Lower leg skin (tissue), 4 donors: ENCODE results near the gene STAT5B. TPM values are rescaled to one million over a fixed set of nuclear protein-coding genes. Genes with fewer than 3 reads are reported as not detected.
"Not testable (repeated sequence)": the region's sequence is repeated elsewhere in the genome, so short reads cannot be mapped to it uniquely, and the experiment has no call there.

Experiments used
- DNase-seq, 2 donors: peaks; one replicate each; pipeline ENCODE4 v3.0.0-alpha.2; 2019; ENCODE audit warnings: low spot score in 2 of 2
- H3K4me3 ChIP-seq: fragments of 200-600 bp; sonication (generic); 2 replicates; pipeline ENCODE4 v1.5.1; 2017; ENCODE audit warnings: mild to moderate bottlenecking, low read depth; ENCODE audit not compliant: poor library complexity, severe bottlenecking
- POLR2A ChIP-seq, 2 donors: fragments of 450-650 bp; IDR thresholded peaks; one replicate each; pipeline ENCODE4 v1.6.1; 2016 to 2017; ENCODE audit warnings: antibody characterized with exemption in 2 of 2, mild to moderate bottlenecking in 1 of 2, moderate library complexity in 1 of 2
- WGBS, 2 donors: methylation state at CpG; one replicate each; pipeline ENCODE4 v1.1.5; 2018; 5-methylcytosine and 5-hydroxymethylcytosine counted together
- intact Hi-C: fragments of 100-400 bp; cut with DNase I; formaldehyde crosslinking; loops from one replicate; pipeline ENCODE4 v1.15.0; 2023; ENCODE audit warnings: low total_unique reads
- total RNA-seq, 4 donors: library from RNA; depleted of rRNA; stranded (reverse); fragments of >200 nt; gene quantifications; one replicate each; pipeline ENCODE4 v1.1.0, GENCODE V29; 2016
- TF ChIP-seq, protein P1 (sequence below), 3 donors: fragments of 450-650 bp; IDR thresholded peaks; one replicate each; pipeline ENCODE4 v1.5.1; 2016; ENCODE audit warnings: antibody characterized with exemption in 3 of 3, mild to moderate bottlenecking in 3 of 3, moderate library complexity in 2 of 3

STAT5B gene
- total RNA-seq, result 10 to 100 TPM; 40.2 to 72.4 (median 50.5) TPM

DNA sequence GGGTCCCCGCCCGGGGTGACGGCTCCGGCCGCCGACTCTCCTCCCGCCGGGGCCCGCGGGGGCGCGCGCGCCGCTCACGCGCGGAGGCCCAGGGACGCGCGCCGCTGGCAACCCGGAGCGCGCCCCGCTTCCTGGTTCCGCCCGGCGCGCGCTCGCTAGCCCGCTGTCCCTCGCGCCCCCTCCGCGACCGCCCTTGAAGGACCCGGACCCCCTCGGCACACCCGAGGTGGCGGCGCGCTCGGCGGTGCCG, at the start of gene STAT5B:
TSS of gene STAT5B (minus strand) at position 33 of the 250 bp plus-strand sequence. CDS start 44,264 bp downstream, outside the sequence.
- peak in 1 of 2 donors; percentile 91 for DNase-seq
- intact Hi-C loops, result no loop called here
- peak within 1 kb of the TSS; percentile 86 for H3K4me3 ChIP-seq
- no peak for TF ChIP-seq POLR2A (IDR thresholded peaks at IDR 0.05)
- TF ChIP-seq, protein P1, sequence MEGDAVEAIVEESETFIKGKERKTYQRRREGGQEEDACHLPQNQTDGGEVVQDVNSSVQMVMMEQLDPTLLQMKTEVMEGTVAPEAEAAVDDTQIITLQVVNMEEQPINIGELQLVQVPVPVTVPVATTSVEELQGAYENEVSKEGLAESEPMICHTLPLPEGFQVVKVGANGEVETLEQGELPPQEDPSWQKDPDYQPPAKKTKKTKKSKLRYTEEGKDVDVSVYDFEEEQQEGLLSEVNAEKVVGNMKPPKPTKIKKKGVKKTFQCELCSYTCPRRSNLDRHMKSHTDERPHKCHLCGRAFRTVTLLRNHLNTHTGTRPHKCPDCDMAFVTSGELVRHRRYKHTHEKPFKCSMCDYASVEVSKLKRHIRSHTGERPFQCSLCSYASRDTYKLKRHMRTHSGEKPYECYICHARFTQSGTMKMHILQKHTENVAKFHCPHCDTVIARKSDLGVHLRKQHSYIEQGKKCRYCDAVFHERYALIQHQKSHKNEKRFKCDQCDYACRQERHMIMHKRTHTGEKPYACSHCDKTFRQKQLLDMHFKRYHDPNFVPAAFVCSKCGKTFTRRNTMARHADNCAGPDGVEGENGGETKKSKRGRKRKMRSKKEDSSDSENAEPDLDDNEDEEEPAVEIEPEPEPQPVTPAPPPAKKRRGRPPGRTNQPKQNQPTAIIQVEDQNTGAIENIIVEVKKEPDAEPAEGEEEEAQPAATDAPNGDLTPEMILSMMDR (IDR thresholded peaks at IDR 0.05), result no peak
- WGBS, 2 donors, result 0% methylated on average over 1 of the region's 47 CpGs; no CpG with 5 or more reads in 1 of the 2 donors

DNA sequence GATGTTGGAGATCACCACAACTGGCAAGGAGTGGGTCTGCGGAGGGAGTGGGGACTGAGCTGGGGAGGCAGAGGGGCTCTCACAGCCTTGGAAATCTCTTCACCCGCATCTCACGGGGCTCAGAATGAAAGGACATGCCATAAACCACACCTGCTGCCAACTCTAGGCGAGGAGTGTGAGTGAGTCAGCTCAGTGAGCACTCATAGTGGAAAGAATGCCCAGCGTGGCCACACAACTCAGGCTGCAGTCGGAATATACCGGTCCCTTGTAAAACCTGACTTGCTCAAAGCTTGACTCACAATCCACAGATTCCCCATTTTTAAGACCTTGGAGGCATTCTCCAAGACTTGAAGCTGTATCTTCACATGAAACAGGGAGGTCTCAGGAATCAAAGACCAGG, 48.8 kb upstream of the STAT5B start:
- TF ChIP-seq POLR2A (IDR thresholded peaks at IDR 0.05), result no peak
- TF ChIP-seq, protein P1 (IDR thresholded peaks at IDR 0.05), result no peak
- DNase-seq, result no peak
- intact Hi-C loops, result no loop called here

DNA sequence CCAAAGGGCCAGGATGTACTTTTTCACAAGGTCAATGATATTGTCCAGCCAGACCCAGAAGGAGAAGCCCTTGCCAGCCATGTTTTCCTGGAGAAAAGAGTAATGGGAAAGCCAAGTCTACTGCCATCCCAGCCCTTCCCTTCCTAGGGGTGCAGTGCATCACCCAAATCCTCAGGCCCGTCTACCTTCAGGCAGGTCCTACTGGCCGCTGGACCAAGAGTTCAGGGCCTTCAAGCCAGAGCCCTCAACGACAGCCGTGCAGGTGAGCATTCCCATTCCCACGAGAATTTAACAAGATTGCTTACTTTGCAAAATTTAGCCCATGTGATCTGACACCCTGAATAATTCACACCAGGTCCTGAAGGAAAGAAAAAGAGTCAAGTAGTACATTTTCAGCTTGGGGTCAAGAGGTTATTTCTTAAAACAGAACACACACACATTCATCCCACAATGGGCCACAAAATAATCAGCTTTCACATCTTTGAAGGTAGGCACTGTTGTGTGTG, 47.1 kb upstream of the STAT5B start:
- TF ChIP-seq, protein P1 (IDR thresholded peaks at IDR 0.05), result no peak
- no peak for TF ChIP-seq POLR2A (IDR thresholded peaks at IDR 0.05)
- H3K4me3 ChIP-seq, result no peak overlapping the region
- intact Hi-C loops, result loop anchor here (5.0 kb wide), 2 partner anchors 79 to 194 kb away; no protein-coding TSS in a partner anchor
- 74 to 85% methylated on average over 5 of the region's 5 CpGs for WGBS, 2 donors
- DNase-seq, result no peak

More for the DNA sequence above, 48.8 kb upstream of the STAT5B start:
- H3K4me3 ChIP-seq, result no peak overlapping the region
- WGBS, 2 donors, result 48 to 50% methylated on average over 7 of the region's 7 CpGs

DNA sequence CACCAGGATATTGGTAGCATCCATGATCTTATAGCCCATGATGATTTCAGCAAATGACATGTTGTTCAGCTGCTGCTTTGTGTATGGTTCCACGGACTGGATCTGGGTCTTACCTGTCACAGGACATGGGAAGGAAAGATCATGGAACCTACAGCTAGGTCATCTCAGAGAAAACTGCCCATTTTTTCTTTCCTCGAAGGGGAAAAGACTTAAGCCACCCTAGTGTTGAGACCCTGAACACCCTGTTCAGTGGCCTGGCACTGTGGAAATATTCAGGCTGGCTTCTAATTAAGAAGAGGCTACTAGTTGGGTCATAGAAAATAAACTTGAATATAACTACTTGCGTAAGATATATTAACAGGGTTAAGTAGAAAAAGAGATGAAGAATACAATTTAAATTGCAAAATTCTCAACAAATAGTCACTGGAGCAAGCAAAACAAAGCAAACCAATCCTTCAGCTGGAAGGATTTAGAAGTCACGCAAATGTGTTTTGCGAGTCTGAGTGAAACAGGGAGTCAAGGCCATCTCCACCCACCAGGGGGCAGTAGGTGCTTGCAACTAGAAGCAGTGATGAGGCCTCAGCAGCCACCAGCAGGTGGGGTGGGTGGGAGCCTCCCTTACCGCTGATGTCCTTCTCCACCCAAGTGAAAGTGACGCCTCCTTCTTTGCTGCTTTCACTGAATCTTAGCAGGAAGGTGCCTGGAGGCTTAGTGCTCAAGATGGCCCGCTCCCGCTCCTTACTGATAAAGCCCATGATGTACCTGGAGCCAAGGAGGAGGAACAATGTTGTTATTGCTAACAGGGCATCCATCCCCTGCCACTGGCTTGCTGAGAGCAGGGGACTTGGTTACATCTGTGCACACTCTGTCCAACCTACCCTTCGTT, 46.4 kb upstream of the STAT5B start:
- H3K4me3 ChIP-seq, result no peak overlapping the region
- TF ChIP-seq, protein P1 (IDR thresholded peaks at IDR 0.05), result peak in 1 of 3 donors; percentile 98
- no peak for TF ChIP-seq POLR2A (IDR thresholded peaks at IDR 0.05)
- DNase-seq, result peak; percentile 94 to 99
- intact Hi-C loops, result loop anchor here (5.0 kb wide), 2 partner anchors 80 to 195 kb away; no protein-coding TSS in a partner anchor
- 40 to 41% methylated on average over 10 of the region's 10 CpGs for WGBS, 2 donors

DNA sequence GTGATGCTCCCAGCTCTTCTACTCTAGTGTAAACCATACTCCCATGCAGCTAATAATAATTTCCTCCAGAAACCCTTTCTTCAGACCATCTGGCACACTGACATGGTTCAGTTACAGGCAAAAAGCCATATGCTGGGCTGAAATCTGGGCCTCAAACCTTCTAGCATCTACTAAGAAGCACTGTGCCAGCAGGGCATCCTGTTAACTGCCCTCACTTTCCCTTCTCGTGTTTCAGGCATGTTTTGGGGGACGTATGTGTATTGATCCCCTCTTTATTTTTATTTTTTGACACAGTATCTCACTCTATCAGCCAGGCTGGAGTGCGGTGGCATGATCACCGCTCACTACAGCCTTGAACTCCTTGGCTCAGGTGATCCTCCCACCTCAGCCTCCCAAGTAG, 45.4 kb upstream of the STAT5B start:
- no peak overlapping the region for H3K4me3 ChIP-seq
- WGBS, 2 donors, result 87 to 88% methylated on average over 4 of the region's 4 CpGs
- intact Hi-C loops, result loop anchor here (5.0 kb wide), 2 partner anchors 81 to 196 kb away; no protein-coding TSS in a partner anchor
- DNase-seq, result no peak
- TF ChIP-seq, protein P1 (IDR thresholded peaks at IDR 0.05), result no peak
- TF ChIP-seq POLR2A (IDR thresholded peaks at IDR 0.05), result no peak

DNA sequence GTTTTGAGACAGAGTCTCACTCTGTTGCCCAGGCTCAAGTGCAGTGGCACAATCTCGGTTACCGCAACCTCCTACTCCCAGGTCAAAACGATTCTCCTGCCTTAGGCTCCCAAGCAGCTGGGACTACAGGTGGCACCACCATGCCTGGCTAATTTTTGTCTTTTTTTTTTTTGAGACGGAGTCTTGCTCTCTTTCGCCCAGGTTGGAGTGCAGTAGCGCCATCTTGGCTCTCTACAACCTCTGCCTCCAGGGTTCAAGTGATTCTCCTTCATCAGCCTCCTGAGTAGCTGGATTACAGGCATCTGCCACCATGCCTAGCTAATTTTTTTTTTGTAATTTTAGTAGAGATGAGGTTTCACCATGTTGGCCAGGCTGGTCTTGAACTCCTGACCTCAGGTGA, 41.8 kb upstream of the STAT5B start:
- intact Hi-C loops, DNase-seq, H3K4me3 ChIP-seq: not testable (repeated sequence)
- 90 to 93% methylated on average over 6 of the region's 6 CpGs for WGBS, 2 donors
